Breast epithelium (tissue), 4 donors: ENCODE results near the gene RHOV. TPM values are rescaled to one million over a fixed set of nuclear protein-coding genes. Genes with fewer than 3 reads are reported as not detected.

Experiments used
- DNase-seq, 2 donors: peaks; one replicate each; pipeline ENCODE4 v3.0.0-alpha.2; 2019; ENCODE audit warnings: low spot score in 2 of 2
- H3K27ac ChIP-seq, 2 donors: fragments of 200-600 bp; sonication (generic) in 1 of 2; one replicate each; pipeline ENCODE4 v1.5.1; 2016 to 2019; ENCODE audit warnings: mild to moderate bottlenecking in 1 of 2
- H3K27me3 ChIP-seq, 2 donors: fragments of 200-600 bp; sonication (generic) in 1 of 2; one replicate each; pipeline versions ENCODE4 v1.5.1 to v1.6.0; 2017 to 2019; ENCODE audit warnings: control low read depth in 1 of 2, mild to moderate bottlenecking in 1 of 2
- H3K36me3 ChIP-seq: fragments of 200-600 bp; one replicate; pipeline ENCODE4 v1.5.1; 2019
- H3K4me1 ChIP-seq, 2 donors: fragments of 200-600 bp; sonication (generic); one replicate each; pipeline ENCODE4 v1.5.1; 2016 to 2019; ENCODE audit warnings: control low read depth in 1 of 2
- H3K4me3 ChIP-seq, 3 donors: fragments of 200-600 bp; sonication (generic); 1 replicate in 2 of 3; 2 replicates in 1 of 3; pipeline ENCODE4 v1.5.1; 2016 to 2019; ENCODE audit warnings: mild to moderate bottlenecking in 3 of 3, moderate library complexity in 2 of 3
- H3K9me3 ChIP-seq, 2 donors: fragments of 200-600 bp; sonication (generic) in 1 of 2; one replicate each; pipeline ENCODE4 v1.5.1; 2016 to 2019; ENCODE audit warnings: control low read depth in 1 of 2
- POLR2A ChIP-seq: fragments of 450-650 bp; IDR thresholded peaks from one replicate; pipeline ENCODE4 v1.6.1; 2016; ENCODE audit warnings: antibody characterized with exemption, mild to moderate bottlenecking, moderate library complexity
- POLR2AphosphoS5 ChIP-seq, 3 donors: sonication (generic); formaldehyde crosslinking; IDR thresholded peaks; one replicate each; pipeline ENCODE4 v1.6.1; 2017; ENCODE audit warnings: antibody characterized with exemption in 3 of 3
- intact Hi-C: fragments of 100-400 bp; cut with DNase I; formaldehyde crosslinking; loops from one replicate; pipeline ENCODE4 v1.15.1; 2023; ENCODE audit warnings: low total_unique reads
- total RNA-seq, 3 donors: library from RNA; depleted of rRNA; stranded (reverse); fragments of >200 nt; gene quantifications; one replicate each; pipeline ENCODE4 v1.1.0, GENCODE V29; 2016
- TF ChIP-seq, protein P1 (sequence below), 3 donors: fragments of 450-650 bp; IDR thresholded peaks; one replicate each; pipeline ENCODE4 v1.5.1; 2016 to 2017; ENCODE audit warnings: antibody characterized with exemption in 3 of 3, mild to moderate bottlenecking in 3 of 3, moderate library complexity in 3 of 3

The RHOV gene
- total RNA-seq, 3 donors from 2014 or later, result 8.5 to 12.1 TPM; not detected in 1

DNA sequence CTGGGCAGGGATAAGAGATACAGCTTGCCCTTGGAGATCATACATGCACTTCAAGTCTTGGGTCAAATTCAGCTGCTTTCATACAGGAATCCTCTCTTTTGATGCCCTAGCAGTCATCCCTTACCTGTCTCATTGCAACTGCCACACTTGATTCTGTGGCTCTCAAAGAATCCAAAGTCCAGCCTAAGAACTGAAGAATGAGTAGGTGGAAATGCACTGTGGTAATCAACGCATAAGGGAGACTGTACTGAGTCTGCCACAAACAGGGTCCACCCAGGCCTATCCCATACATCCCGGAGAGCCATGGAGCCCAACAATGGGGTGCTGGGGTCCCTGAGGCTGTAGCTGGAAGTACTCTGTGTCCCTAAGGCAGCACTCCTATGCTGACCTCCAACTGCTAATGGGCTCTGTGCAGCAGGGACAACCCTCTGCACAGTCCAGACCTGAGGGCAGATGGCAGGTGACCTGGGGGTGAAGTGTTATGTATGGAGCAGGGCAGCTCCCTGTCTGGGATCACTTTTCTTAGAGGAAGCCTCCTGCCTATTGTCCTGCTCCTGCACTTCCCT is 18.5 kb upstream of the RHOV start:
- intact Hi-C loops, result no loop called here

DNA sequence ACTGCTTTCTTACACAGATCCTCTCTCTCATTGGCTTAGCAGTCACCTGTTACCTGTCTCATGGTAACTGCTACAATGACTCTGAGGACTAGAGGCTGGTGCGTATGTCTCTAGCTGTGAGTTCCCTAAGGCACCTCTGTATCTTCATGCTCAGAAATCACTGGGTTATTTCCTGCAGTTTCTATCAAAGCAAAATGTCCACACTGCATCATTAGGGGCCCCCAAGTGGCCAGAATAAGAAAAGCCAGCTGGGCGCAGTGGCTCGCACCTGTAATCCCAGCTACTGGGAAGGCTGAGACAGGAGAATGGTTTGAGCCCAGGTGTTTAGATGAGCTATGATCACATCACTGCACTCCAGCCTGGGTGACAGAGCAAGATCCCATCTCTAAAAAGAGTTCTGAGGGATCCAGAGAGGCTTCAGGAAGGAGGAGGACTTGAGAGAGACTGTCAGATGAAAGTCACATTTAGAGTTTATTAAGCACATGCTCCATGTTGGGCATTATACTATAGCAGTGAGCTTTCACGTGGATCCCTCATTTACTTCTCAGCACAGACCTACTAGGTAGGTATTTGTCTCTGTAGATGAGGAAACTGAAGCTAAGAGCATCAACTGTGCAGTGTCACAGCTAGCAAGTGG is 17.9 kb upstream of the RHOV start:
- no peak overlapping the region for H3K4me3 ChIP-seq
- TF ChIP-seq POLR2AphosphoS5 (IDR thresholded peaks at IDR 0.05), result no peak
- TF ChIP-seq, protein P1, sequence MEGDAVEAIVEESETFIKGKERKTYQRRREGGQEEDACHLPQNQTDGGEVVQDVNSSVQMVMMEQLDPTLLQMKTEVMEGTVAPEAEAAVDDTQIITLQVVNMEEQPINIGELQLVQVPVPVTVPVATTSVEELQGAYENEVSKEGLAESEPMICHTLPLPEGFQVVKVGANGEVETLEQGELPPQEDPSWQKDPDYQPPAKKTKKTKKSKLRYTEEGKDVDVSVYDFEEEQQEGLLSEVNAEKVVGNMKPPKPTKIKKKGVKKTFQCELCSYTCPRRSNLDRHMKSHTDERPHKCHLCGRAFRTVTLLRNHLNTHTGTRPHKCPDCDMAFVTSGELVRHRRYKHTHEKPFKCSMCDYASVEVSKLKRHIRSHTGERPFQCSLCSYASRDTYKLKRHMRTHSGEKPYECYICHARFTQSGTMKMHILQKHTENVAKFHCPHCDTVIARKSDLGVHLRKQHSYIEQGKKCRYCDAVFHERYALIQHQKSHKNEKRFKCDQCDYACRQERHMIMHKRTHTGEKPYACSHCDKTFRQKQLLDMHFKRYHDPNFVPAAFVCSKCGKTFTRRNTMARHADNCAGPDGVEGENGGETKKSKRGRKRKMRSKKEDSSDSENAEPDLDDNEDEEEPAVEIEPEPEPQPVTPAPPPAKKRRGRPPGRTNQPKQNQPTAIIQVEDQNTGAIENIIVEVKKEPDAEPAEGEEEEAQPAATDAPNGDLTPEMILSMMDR (IDR thresholded peaks at IDR 0.05), result peak; percentile 60 to 74 (median 63)
- H3K27me3 ChIP-seq, result no peaks in the 10 kb centered on the region
- intact Hi-C loops, result no loop called here
- no peaks in the 10 kb centered on the region for H3K36me3 ChIP-seq
- no peaks in the 10 kb centered on the region for H3K9me3 ChIP-seq
- peak overlapping the region in 1 of 2 donors; percentile 26 for H3K27ac ChIP-seq
- peaks cover 5 to 10% of the 10 kb centered on the region in 2 donors for H3K4me1 ChIP-seq
- DNase-seq, result no peak

More for the DNA sequence above, 18.5 kb upstream of the RHOV start:
- Histone ChIP-seq H3K27me3 (no peaks in the 10 kb centered on the region), H3K27ac (no peak overlapping the region), H3K9me3 (no peaks in the 10 kb centered on the region), H3K4me1 (peaks cover 5 to 10% of the 10 kb centered on the region in 2 donors), H3K4me3 (no peak overlapping the region), H3K36me3 (no peaks in the 10 kb centered on the region)
- TF ChIP-seq POLR2A, result no peak
- no peak for DNase-seq

GRCh38 chr15:40891138-40891537 is 17.1 kb upstream of the RHOV start:
- Histone ChIP-seq H3K4me3 (no peak overlapping the region), H3K36me3 (no peaks in the 10 kb centered on the region), H3K9me3 (no peaks in the 10 kb centered on the region), H3K27ac (peak overlapping the region in 1 of 2 donors; percentile 26), H3K4me1 (peaks cover 5 to 10% of the 10 kb centered on the region in 2 donors), H3K27me3 (no peaks in the 10 kb centered on the region)
- TF ChIP-seq, protein P1 (IDR thresholded peaks at IDR 0.05), result no peak
- TF ChIP-seq POLR2A (no peak), POLR2AphosphoS5 (IDR thresholded peaks at IDR 0.05) (no peak)
- DNase-seq, result no peak
- intact Hi-C loops, result no loop called here

DNA sequence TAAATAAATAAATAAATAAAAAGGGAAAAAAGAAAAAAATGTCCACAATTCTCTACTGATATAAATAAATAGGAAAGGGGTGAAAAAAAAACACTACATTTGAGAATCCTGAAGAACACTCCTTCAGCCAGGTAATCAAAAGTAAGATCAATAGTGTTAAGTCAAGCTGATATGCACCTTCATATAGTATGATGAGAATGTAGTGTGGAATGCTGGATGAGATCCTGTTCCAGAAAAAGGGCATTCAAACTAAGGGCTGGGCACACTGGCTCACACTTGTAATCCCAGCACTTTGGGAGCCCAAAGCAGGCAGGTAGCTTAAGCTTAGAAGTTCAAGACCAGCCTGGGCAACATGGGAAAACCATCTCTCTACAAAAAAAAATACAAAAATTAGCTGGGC is 15.1 kb upstream of the RHOV start:
- no peak for DNase-seq
- H3K9me3 ChIP-seq, result no peaks in the 10 kb centered on the region
- TF ChIP-seq POLR2A, result no peak
- TF ChIP-seq POLR2AphosphoS5 (IDR thresholded peaks at IDR 0.05), result no peak
- TF ChIP-seq, protein P1 (IDR thresholded peaks at IDR 0.05), result no peak
- H3K4me3 ChIP-seq, result no peak overlapping the region
- H3K27ac ChIP-seq, result no peak overlapping the region
- H3K27me3 ChIP-seq, result no peaks in the 10 kb centered on the region
- intact Hi-C loops, result no loop called here
- H3K4me1 ChIP-seq, result peaks cover 0 to 5% of the 10 kb centered on the region in 2 donors
- H3K36me3 ChIP-seq, result no peaks in the 10 kb centered on the region

- no peak for TF ChIP-seq POLR2AphosphoS5 (IDR thresholded peaks at IDR 0.05)
- TF ChIP-seq POLR2A, result no peak
- TF ChIP-seq, protein P1 (IDR thresholded peaks at IDR 0.05), result no peak
Measured at GRCh38 chr15:40886586-40886985, 12.6 kb upstream of the RHOV start.

More at GRCh38 chr15:40886586-40886985, 12.6 kb upstream of the RHOV start:
- no peaks in the 10 kb centered on the region for H3K27me3 ChIP-seq
- no peak overlapping the region for H3K27ac ChIP-seq
- DNase-seq, result no peak
- no peaks in the 10 kb centered on the region for H3K36me3 ChIP-seq
- intact Hi-C loops, result no loop called here
- no peaks in the 10 kb centered on the region for H3K9me3 ChIP-seq
- no peak overlapping the region for H3K4me3 ChIP-seq
- H3K4me1 ChIP-seq, result no peaks in the 10 kb centered on the region
